Naive thymus-derived CD8-positive, alpha-beta T cell (primary cell): ENCODE results near the gene KRT24. TPM values are rescaled to one million over a fixed set of nuclear protein-coding genes. Genes with fewer than 3 reads are reported as not detected.

Experiments used
- ATAC-seq, 2 donors: fragments of 150-1000 bp; cut with Tn5 transposase in 1 of 2; sonication (Bioruptor Pico), chemical (Tn5 transposase) in 1 of 2; 1 replicate in 1 of 2; 2 replicates in 1 of 2; pipeline ENCODE4 v1.10.0; 2021; ENCODE audit warnings: mild to moderate bottlenecking in 2 of 2, moderate library complexity in 2 of 2
- POLR2A ChIA-PET: fragments of 350-600 bp; sonication (Branson Sonifier 250); formaldehyde crosslinking; loops from one replicate; lab custom pipeline; 2021; ENCODE audit warnings: antibody characterized with exemption; lab: Charles Lee
- DNase-seq, 10 donors: peaks; one replicate each; pipeline versions ENCODE4 v3.0.0 to v3.0.0-alpha.2; 2020 to 2022
- H3K27ac Mint-ChIP-seq, 10 donors: one replicate each; pipeline ENCODE4 v1.8.0; 2020 to 2022; ENCODE audit warnings: mild to moderate bottlenecking in 10 of 10, mixed read lengths in 10 of 10, moderate library complexity in 4 of 10, inconsistent platforms in 1 of 10
- H3K27me3 Mint-ChIP-seq, 5 donors: one replicate each; pipeline ENCODE4 v1.8.0; 2021 to 2022; ENCODE audit warnings: mixed read lengths in 5 of 5
- H3K36me3 Mint-ChIP-seq, 3 donors: one replicate each; pipeline ENCODE4 v1.8.0; 2020 to 2022; ENCODE audit warnings: mixed read lengths in 3 of 3, mild to moderate bottlenecking in 2 of 3, inconsistent platforms in 1 of 3
- H3K4me1 Mint-ChIP-seq, 4 donors: one replicate each; pipeline ENCODE4 v1.8.0; 2021 to 2022; ENCODE audit warnings: mixed read lengths in 4 of 4
- H3K4me3 Mint-ChIP-seq, 10 donors: one replicate each; pipeline ENCODE4 v1.8.0; 2020 to 2022; ENCODE audit warnings: mild to moderate bottlenecking in 10 of 10, mixed read lengths in 10 of 10, moderate library complexity in 6 of 10, inconsistent platforms in 1 of 10
- H3K9me3 Mint-ChIP-seq, 9 donors: one replicate each; pipeline ENCODE4 v1.8.0; 2020 to 2022; ENCODE audit warnings: mixed read lengths in 9 of 9, mild to moderate bottlenecking in 3 of 9, inconsistent platforms in 1 of 9, moderate library complexity in 1 of 9
- polyA plus RNA-seq, 3 donors: library from polyadenylated mRNA; unstranded; fragments of 300-500 nt; fragmentation: Illumina TruSeq; gene quantifications; one replicate each; pipeline ENCODE4 v1.2.3, GENCODE V29; 2021
- total RNA-seq, 8 experiments: library from RNA in 2 of 8; stranded (reverse) in 2 of 8; gene quantifications; one replicate each; pipeline ENCODE4 v1.2.3 and lab custom pipeline; 2021 to 2026

KRT24 gene
- total and polyA plus RNA-seq, 5 experiments from 2014 or later: not detected

- H3K9me3 Mint-ChIP-seq: no peaks in the 10 kb centered on the region
- H3K36me3 Mint-ChIP-seq: no peaks in the 10 kb centered on the region
- POLR2A ChIA-PET: interaction anchor here (0.6 kb wide), 1 partner anchor 56 kb away, joined by 3 read pairs; no protein-coding TSS in a partner anchor
- H3K27ac Mint-ChIP-seq: peak overlapping the region in 1 of 10 donors; percentile 32
- peaks cover 0 to 2% (median 0%) of the 10 kb centered on the region in 4 donors for H3K4me1 Mint-ChIP-seq
- H3K27me3 Mint-ChIP-seq: peaks cover 1 to 23% (median 11%) of the 10 kb centered on the region in 5 donors
- no peak for ATAC-seq
- DNase-seq: no peak
- no peak overlapping the region for H3K4me3 Mint-ChIP-seq
These were observed 15.4 kb upstream of the KRT24 start for GRCh38 chr17:40718930-40719329.

- POLR2A ChIA-PET: no interaction called here
- Mint-ChIP-seq H3K36me3 (no peaks in the 10 kb centered on the region), H3K4me1 (peaks cover 0 to 2% (median 0%) of the 10 kb centered on the region in 4 donors), H3K27ac (no peak overlapping the region), H3K27me3 (peaks cover 0 to 18% (median 5%) of the 10 kb centered on the region in 5 donors), H3K4me3 (no peak overlapping the region), H3K9me3 (no peaks in the 10 kb centered on the region)
- ATAC-seq (no peak), DNase-seq (no peak)
These were observed 14.2 kb upstream of the KRT24 start for GRCh38 chr17:40717776-40718175.

GRCh38 chr17:40714473-40714872 is 10.9 kb upstream of the KRT24 start:
- Mint-ChIP-seq H3K9me3 (no peaks in the 10 kb centered on the region), H3K27ac (no peak overlapping the region), H3K4me3 (no peak overlapping the region), H3K36me3 (no peaks in the 10 kb centered on the region), H3K27me3 (peaks cover 0 to 14% (median 3%) of the 10 kb centered on the region in 5 donors), H3K4me1 (peaks cover 0 to 2% (median 0%) of the 10 kb centered on the region in 4 donors)
- POLR2A ChIA-PET: no interaction called here
- ATAC-seq: no peak
- DNase-seq: no peak

DNA sequence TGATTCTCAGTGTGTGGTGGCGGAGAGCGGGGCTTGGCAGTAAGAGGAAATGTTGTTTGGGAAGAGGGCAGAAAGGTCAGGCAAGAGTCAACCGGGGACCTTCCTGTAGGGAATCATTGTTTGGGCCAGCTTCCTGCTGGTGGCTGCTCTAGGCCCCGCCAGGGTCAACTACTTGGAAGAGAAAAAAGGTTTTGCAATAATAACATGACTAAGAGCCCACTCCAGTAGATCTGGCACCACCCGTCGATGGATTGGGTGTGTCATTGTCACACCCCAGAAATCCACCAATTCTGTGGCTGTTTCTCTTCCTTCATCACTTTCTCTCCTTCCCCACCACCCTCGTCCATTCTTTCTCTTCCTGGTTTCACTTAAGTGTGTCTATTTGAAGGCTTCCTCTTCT is 4.2 kb upstream of the KRT24 start:
- Mint-ChIP-seq H3K9me3 (no peaks in the 10 kb centered on the region), H3K36me3 (no peaks in the 10 kb centered on the region), H3K27me3 (peaks cover 13 to 42% (median 19%) of the 10 kb centered on the region in 5 donors), H3K4me3 (no peak overlapping the region), H3K4me1 (no peaks in the 10 kb centered on the region), H3K27ac (no peak overlapping the region)
- POLR2A ChIA-PET: no interaction called here
- DNase-seq (no peak), ATAC-seq (no peak)

DNA sequence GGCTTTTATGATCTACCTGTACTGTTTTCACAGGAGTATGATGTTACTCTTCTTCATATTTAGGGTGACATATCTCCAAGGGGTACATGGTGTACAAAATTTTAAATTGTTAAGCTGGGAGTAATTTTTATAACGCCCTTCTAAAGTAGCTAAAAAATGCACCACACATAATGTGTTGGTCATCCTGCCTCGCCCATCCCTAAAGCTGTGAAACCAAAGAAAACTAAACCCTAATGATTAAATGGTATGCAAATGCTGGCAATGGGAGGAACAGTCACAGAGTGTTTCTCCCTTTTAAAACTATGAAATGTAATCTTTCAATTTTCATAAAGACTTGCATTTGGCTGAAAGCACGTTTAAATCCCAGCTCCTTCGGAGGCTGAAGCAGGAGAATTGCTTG is 2.0 kb upstream of the KRT24 start:
- POLR2A ChIA-PET: no interaction called here
- H3K27ac Mint-ChIP-seq: no peak overlapping the region

GRCh38 chr17:40702271-40702670 is 1.3 kb downstream of the KRT24 start:
- no peak for ATAC-seq
- Mint-ChIP-seq H3K4me1 (no peaks in the 10 kb centered on the region), H3K9me3 (no peaks in the 10 kb centered on the region), H3K27me3 (peaks cover 1 to 41% (median 17%) of the 10 kb centered on the region in 5 donors), H3K4me3 (no peak overlapping the region), H3K27ac (no peak overlapping the region), H3K36me3 (no peaks in the 10 kb centered on the region)
- POLR2A ChIA-PET: no interaction called here
- no peak for DNase-seq

More for the DNA sequence above, 2.0 kb upstream of the KRT24 start:
- ATAC-seq (no peak), DNase-seq (no peak)
- H3K9me3 Mint-ChIP-seq: no peaks in the 10 kb centered on the region
- H3K27me3 Mint-ChIP-seq: peaks cover 13 to 42% (median 19%) of the 10 kb centered on the region in 5 donors
- no peaks in the 10 kb centered on the region for H3K4me1 Mint-ChIP-seq
- no peaks in the 10 kb centered on the region for H3K36me3 Mint-ChIP-seq
- no peak overlapping the region for H3K4me3 Mint-ChIP-seq

DNA sequence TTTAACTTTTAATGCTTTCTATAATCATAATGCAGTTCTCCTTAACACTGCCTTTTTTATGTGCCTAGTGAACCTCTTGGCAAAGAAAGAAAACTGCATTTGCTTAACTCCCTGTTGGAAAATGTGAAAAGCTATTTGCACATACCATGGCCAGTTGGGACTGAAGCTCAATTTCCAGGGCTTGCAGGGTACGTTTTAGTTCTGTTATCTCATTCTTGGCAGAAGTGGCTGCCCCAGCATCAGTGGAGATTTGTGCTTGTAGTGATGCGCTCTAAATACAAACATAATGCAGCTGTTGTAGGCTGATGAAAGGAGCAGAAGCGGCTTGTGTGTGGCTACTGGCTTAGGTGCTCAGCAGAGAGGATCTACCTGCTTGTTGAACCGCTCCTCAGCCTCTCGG is 3.7 kb downstream of the KRT24 start:
- no peak overlapping the region for H3K4me3 Mint-ChIP-seq
- H3K27ac Mint-ChIP-seq: peak overlapping the region in 1 of 10 donors; percentile 15
- no peaks in the 10 kb centered on the region for H3K9me3 Mint-ChIP-seq
- no peaks in the 10 kb centered on the region for H3K4me1 Mint-ChIP-seq
- ATAC-seq: no peak
- POLR2A ChIA-PET: interaction anchor here (1.3 kb wide), 1 partner anchor 52 kb away, joined by 4 read pairs; the partner anchor contains the start of gene SMARCE1
- no peak for DNase-seq
- peaks cover 1 to 32% (median 13%) of the 10 kb centered on the region in 5 donors for H3K27me3 Mint-ChIP-seq
- no peaks in the 10 kb centered on the region for H3K36me3 Mint-ChIP-seq

DNA sequence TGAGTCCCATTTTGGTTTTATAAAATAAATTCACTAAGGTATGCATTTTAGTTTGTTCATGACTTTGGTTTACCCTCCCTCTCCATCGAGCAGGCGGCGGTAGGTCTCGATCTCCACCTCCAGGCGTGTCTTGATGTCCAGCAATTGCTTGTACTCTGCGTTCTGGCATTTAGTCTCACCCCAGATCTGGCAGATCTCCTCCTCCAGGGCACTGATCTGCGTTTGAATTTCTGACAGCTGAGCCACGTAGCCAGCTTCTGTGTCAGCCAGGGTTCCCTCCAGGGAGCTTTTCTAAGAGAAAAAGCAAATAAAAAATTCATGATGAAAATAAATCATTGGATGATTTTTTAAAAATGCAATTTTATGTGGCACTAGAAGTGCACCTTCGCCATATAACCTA is 4.2 kb downstream of the KRT24 start:
- Mint-ChIP-seq H3K27ac (no peak overlapping the region), H3K27me3 (peaks cover 1 to 32% (median 9%) of the 10 kb centered on the region in 5 donors), H3K4me3 (no peak overlapping the region), H3K4me1 (no peaks in the 10 kb centered on the region), H3K9me3 (no peaks in the 10 kb centered on the region), H3K36me3 (no peaks in the 10 kb centered on the region)
- ATAC-seq (no peak), DNase-seq (no peak)
- POLR2A ChIA-PET: no interaction called here

GRCh38 chr17:40697297-40697696 is 6.3 kb downstream of the KRT24 start:
- DNase-seq (no peak), ATAC-seq (no peak)
- peaks cover 1 to 39% (median 9%) of the 10 kb centered on the region in 5 donors for H3K27me3 Mint-ChIP-seq
- no peaks in the 10 kb centered on the region for H3K9me3 Mint-ChIP-seq
- H3K27ac Mint-ChIP-seq: peak overlapping the region in 1 of 10 donors; percentile 72
- H3K4me1 Mint-ChIP-seq: no peaks in the 10 kb centered on the region
- POLR2A ChIA-PET: no interaction called here
- no peaks in the 10 kb centered on the region for H3K36me3 Mint-ChIP-seq
- H3K4me3 Mint-ChIP-seq: no peak overlapping the region

GRCh38 chr17:40696651-40697072 is 6.9 kb downstream of the KRT24 start:
- H3K27ac Mint-ChIP-seq: no peak overlapping the region
- peaks cover 1 to 42% (median 9%) of the 10 kb centered on the region in 5 donors for H3K27me3 Mint-ChIP-seq
- ATAC-seq: no peak
- DNase-seq: no peak
- POLR2A ChIA-PET: no interaction called here
- H3K9me3 Mint-ChIP-seq: no peaks in the 10 kb centered on the region
- H3K4me1 Mint-ChIP-seq: no peaks in the 10 kb centered on the region
- H3K4me3 Mint-ChIP-seq: no peak overlapping the region
- no peaks in the 10 kb centered on the region for H3K36me3 Mint-ChIP-seq

DNA sequence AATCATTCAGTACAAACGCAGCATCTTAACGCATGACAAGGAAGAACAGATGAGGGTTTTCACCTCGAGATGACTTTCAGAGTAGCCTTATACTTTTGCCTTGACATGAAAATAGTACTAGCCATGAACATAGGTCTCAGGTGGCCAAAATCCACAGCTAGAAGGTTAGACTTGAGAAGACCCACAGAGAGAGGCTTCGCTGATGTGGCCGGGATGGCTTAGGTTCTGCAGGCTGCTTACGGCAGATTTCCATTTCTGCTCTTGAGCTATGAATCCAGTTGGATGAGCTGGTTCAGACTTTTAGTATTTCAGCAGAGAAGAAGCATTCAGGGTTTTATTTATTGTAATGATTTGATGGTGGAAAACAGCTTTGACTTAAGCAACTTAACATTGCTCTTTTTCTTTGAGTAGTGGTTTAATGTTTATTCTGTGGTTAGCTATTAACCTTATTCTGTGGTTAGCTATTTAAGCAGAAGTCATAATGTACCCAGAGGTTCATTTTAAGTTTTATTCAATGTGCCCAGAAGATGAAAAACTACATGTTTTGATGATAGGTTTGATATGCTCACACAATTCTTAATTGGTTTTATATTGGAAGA is 7.6 kb downstream of the KRT24 start:
- no peak for ATAC-seq
- H3K4me3 Mint-ChIP-seq: no peak overlapping the region
- peaks cover 0 to 47% (median 9%) of the 10 kb centered on the region in 5 donors for H3K27me3 Mint-ChIP-seq
- DNase-seq: no peak
- POLR2A ChIA-PET: no interaction called here
- no peak overlapping the region for H3K27ac Mint-ChIP-seq
- no peaks in the 10 kb centered on the region for H3K36me3 Mint-ChIP-seq
- H3K9me3 Mint-ChIP-seq: no peaks in the 10 kb centered on the region
- no peaks in the 10 kb centered on the region for H3K4me1 Mint-ChIP-seq

DNA sequence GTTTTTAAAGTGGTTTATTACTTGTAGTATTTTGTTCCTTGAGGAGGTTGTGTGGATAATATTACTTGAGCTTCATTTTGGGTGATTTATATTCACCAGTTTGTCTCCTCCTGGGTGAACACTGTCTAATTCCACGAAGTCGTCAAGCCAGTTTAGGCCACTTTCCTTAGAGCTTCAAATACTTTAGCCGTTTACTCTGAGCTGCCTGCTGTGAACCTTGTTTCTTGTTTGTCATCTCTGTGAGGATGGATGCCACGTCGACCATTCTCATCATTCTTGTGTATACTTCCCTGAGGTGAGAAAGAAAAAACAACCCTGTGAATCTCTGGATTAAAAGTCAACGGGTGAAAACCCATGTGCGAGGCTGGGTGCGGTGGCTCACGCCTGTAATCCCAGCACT is 9.0 kb downstream of the KRT24 start:
- Mint-ChIP-seq H3K4me3 (no peak overlapping the region), H3K27me3 (peaks cover 0 to 49% (median 9%) of the 10 kb centered on the region in 5 donors), H3K27ac (no peak overlapping the region), H3K9me3 (no peaks in the 10 kb centered on the region), H3K36me3 (no peaks in the 10 kb centered on the region), H3K4me1 (no peaks in the 10 kb centered on the region)
- POLR2A ChIA-PET: no interaction called here
- ATAC-seq (no peak), DNase-seq (no peak)

DNA sequence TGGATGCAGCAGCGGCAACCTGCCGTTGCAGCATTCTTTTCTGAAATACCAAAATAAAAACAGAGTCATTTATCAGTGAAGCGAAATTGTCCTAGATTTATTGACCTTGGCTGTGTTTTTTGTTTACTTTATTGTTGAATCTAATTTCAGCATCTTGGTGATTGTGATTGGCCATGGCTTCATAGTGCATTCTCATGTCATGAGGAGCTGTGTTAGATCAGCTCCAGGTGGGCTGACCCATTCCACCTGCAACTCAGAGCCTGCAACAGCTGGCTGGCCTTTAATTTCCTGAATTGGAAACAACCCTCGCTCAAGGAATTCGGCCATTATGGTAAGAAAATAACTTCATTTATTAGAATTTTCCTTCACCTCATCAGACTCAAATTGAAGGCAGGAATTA is 16.4 kb downstream of the KRT24 start:
- no peak for DNase-seq
- no peaks in the 10 kb centered on the region for H3K9me3 Mint-ChIP-seq
- H3K27ac Mint-ChIP-seq: no peak overlapping the region
- peaks cover 0 to 19% (median 0%) of the 10 kb centered on the region in 5 donors for H3K27me3 Mint-ChIP-seq
- POLR2A ChIA-PET: no interaction called here
- no peaks in the 10 kb centered on the region for H3K4me1 Mint-ChIP-seq
- H3K4me3 Mint-ChIP-seq: no peak overlapping the region
- ATAC-seq: no peak
- no peaks in the 10 kb centered on the region for H3K36me3 Mint-ChIP-seq

DNA sequence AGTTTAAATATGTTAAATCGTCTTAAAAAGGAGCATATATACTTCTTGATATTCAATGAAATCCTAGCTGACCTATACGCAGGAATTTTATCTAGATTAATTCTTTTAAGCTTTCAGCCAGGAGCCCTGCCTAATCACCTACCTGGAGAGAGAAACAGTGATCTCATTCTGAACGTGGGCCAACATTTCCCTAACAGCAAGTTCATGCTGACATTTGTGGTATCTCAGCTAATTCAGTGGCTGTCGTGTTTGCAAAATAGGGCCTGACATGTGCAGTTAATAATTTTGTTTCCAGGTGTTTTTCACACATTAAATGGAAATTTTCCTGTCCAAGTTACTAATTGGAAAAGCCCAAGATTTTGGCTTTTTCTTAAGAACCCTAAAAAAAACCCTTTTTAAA is 17.4 kb downstream of the KRT24 start:
- H3K36me3 Mint-ChIP-seq: no peaks in the 10 kb centered on the region
- H3K9me3 Mint-ChIP-seq: no peaks in the 10 kb centered on the region
- H3K27me3 Mint-ChIP-seq: peaks cover 0 to 22% (median 2%) of the 10 kb centered on the region in 5 donors
- H3K4me1 Mint-ChIP-seq: no peaks in the 10 kb centered on the region
- ATAC-seq (no peak), DNase-seq (no peak)
- POLR2A ChIA-PET: no interaction called here
- H3K4me3 Mint-ChIP-seq: no peak overlapping the region
- H3K27ac Mint-ChIP-seq: no peak overlapping the region
